Esophagus (tissue), 2 donors: ENCODE data around the gene CLDN25. TPM values are rescaled to one million over a fixed set of nuclear protein-coding genes. Genes with fewer than 3 reads are reported as not detected.

Source experiments
- polyA plus RNA-seq, 2 donors: library from polyadenylated mRNA; stranded (reverse); fragments of 200-250 nt; gene quantifications; one replicate each; pipeline ENCODE4 v1.2.3, GENCODE V29; 2013
- donor health status: healthy with polysubstance abuse.
- donor health status: Bipolar disorder and iron deficiency.

Gene CLDN25
- polyA plus RNA-seq, 2 donors = not detected

Other genes with a start within 250 kb of the CLDN25 start
- gene TMPRSS5, start 73.5 kb upstream of the CLDN25 start, polyA plus RNA-seq = under 1 TPM; 0.18 to 0.49 TPM
- 1 to 10 TPM; 2.6 to 8.3 TPM for gene ZW10, start 6.1 kb upstream of the CLDN25 start, polyA plus RNA-seq
- 1 to 10 TPM; 3.5 to 5.8 TPM for gene USP28, start 95.8 kb downstream of the CLDN25 start, polyA plus RNA-seq
- under 1 TPM; 0.31 to 0.44 TPM for gene HTR3B, start 125.0 kb downstream of the CLDN25 start, polyA plus RNA-seq
- gene HTR3A, start 195.3 kb downstream of the CLDN25 start, polyA plus RNA-seq = under 1 TPM in 1 of 2 donors, not detected in 1; 0.13 TPM